KOPT-K1 (cell line): Measurements from ENCODE around the gene DUS4L.
"Not testable (repeated sequence)": the region's sequence is repeated elsewhere in the genome, so short reads cannot be mapped to it uniquely, and the experiment has no call there.

Source experiments
- H3K27ac ChIP-seq: fragments of 200-600 bp; sonication (generic); 2 replicates; pipeline ENCODE4 v1.5.1; 2016; ENCODE audit warnings: antibody characterized with exemption, mild to moderate bottlenecking, low read depth, low read length; ENCODE audit not compliant: poor library complexity, severe bottlenecking
- H3K36me3 ChIP-seq: fragments of 200-600 bp; sonication (generic); 2 replicates; pipeline ENCODE4 v1.5.1; 2017; ENCODE audit warnings: antibody characterized with exemption, mild to moderate bottlenecking, low read length, moderate library complexity; ENCODE audit not compliant: insufficient read depth
- H3K9me3 ChIP-seq: fragments of 200-600 bp; sonication (generic); 2 replicates; pipeline ENCODE4 v1.5.1; 2017; ENCODE audit warnings: antibody characterized with exemption, low read length, mild to moderate bottlenecking; ENCODE audit not compliant: insufficient read depth, poor library complexity, severe bottlenecking

Gene DUS4L, protein sequence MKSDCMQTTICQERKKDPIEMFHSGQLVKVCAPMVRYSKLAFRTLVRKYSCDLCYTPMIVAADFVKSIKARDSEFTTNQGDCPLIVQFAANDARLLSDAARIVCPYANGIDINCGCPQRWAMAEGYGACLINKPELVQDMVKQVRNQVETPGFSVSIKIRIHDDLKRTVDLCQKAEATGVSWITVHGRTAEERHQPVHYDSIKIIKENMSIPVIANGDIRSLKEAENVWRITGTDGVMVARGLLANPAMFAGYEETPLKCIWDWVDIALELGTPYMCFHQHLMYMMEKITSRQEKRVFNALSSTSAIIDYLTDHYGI

DNA sequence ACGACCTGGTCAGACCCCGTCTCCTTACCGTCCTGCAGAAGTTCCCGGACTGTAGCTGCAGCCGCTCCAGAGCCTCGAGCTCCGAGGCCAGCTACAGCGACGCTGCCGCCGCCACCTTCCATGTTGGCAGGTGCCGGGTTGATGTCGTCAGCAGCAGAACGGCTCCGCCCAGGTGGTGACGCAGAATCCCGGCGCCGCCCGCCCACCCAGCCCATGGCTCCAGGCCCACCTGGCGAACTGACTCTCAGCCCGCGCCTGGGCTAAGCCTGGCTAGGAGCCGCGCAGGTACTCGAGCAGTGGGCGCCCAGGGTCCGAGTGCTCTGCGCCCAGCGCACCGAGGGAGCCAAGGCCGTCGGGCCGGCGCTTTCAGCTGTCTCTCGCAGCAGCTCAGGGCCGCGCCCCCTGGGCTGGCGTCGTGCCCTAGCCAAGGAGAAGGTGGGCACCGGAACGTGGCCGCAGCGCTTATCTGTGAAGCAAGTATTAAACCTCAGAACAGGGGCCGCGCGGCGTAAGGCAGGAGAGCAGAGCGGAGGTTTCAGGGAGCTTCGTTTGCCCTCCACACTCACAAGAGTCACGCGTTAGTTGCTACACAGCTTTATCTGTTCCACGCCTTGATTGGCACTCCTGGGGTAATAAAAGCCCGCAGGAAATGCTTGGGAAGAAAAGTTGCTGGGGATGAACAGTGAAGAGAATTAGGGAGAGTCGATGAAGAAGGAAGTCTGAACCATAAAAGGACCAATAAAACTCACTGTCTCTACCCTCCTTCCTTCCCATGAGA is at the start of gene DUS4L, which contains the start of gene COG5:
DUS4L (plus strand) TSS at position 197 of the 778 bp plus-strand sequence. CDS start 3,100 bp downstream, outside the sequence.
COG5 (minus strand) TSS at position 146 of the 778 bp plus-strand sequence; CDS start at position 122, 24 bp downstream.
- Histone ChIP-seq H3K36me3 (peaks cover 20% of the 10 kb centered on the region), H3K9me3 (no peaks in the 10 kb centered on the region), H3K27ac (peak within 1 kb of the TSS; percentile 82)

DNA sequence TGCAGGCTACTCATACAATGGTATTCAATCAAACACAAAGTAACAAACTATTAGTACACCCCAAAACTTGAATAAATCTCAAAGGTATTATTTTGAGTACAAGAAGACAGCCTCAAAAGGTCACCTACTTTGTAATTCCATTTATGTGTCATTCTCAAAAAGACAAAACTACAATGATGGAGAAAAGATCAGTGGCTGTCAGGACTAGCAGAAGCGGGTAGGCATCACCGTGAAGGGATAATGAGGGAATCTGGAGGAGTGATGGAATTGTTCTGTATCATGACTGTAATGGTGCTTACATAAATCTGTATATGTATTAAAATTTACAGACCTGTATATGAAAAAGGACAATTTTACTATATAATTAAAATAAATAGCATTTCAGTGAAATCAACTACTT is 37.1 kb upstream of the DUS4L start:
- peaks cover 28% of the 10 kb centered on the region for H3K36me3 ChIP-seq
- H3K27ac ChIP-seq: no peak overlapping the region
- peaks cover 5% of the 10 kb centered on the region for H3K9me3 ChIP-seq

DNA sequence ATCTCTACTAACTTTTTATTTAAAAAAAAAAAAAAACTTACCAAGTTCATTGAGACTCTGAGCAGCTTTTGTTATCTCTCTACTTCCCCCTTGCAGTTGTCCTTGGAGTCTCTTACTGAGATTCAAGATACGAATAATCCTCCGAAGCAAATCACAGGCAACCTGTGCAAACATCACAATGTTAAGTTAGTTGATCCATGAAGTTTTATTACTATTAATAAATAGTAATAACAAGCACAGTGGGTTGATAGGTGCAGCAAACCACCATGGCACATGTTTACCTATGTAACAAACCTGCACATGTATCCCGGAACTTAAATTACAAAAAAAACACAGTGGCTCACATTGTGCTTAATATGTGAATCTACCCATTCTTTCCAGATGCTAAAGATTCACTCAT is 36.6 kb upstream of the DUS4L start:
- Histone ChIP-seq H3K36me3 (peaks cover 24% of the 10 kb centered on the region), H3K27ac (no peak overlapping the region), H3K9me3 (no peaks in the 10 kb centered on the region)

DNA sequence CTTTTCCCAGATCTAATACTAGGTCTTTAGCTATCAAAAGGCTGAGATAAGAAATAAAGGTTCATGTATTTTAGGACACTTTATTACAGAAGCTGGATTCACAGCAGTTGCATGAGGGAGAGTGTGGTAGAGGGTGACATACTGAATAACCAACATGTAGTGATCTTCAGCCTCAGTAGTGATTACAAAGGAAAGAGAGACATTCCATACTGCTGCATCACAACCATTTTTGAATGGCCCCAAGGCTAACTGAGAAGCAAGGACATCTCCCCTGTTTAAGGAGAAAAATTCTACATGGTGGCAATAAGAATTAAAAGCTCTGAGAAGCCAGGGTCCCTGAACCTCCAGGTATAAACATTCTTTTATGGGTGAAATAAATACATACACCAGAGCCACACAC is 35.3 kb upstream of the DUS4L start:
- H3K27ac ChIP-seq: no peak overlapping the region

DNA sequence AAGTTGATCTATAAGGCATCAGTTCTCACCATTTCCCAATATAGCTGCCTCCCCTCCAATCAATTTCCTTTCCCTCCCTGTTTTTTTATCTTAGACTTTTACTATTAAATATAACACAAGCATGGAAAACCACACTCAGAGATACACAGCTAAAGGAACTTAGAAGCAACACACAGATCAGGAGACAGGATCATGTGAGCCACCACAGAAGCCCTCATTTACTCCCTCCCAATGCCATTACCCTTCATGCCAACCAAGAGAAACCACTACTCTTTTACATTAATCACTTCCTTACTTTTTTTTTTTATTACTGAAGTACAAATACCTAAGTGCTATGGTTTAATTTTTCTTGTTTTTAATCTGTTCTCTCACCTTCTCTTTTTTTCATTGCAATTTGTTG is 33.0 kb upstream of the DUS4L start:
- Histone ChIP-seq H3K27ac (no peak overlapping the region), H3K36me3 (peaks cover 13% of the 10 kb centered on the region), H3K9me3 (peaks cover 5% of the 10 kb centered on the region)

More for the DNA sequence above, 35.3 kb upstream of the DUS4L start:
- peaks cover 31% of the 10 kb centered on the region for H3K36me3 ChIP-seq
- H3K9me3 ChIP-seq: no peaks in the 10 kb centered on the region

DNA sequence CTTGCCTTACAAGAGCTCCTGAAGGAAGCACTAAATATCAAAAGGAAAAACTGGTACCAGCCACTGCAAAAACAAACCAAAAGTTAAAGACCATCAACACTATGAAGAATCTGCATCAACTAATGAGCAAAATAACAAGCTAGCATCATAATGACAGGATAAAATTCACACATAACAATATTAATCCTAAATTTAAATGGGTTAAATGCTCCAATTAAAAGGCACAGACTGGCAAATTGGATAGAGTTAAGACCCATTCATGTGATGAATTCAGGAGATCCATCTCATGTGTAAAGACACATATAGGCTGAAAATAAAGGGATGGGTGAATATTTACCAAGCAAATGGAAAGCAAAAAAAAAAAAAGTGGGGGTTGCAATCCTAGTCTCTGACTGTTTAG is 29.6 kb upstream of the DUS4L start:
- H3K9me3 ChIP-seq: peaks cover 14% of the 10 kb centered on the region
- no peak overlapping the region for H3K27ac ChIP-seq
- peaks cover 26% of the 10 kb centered on the region for H3K36me3 ChIP-seq

DNA sequence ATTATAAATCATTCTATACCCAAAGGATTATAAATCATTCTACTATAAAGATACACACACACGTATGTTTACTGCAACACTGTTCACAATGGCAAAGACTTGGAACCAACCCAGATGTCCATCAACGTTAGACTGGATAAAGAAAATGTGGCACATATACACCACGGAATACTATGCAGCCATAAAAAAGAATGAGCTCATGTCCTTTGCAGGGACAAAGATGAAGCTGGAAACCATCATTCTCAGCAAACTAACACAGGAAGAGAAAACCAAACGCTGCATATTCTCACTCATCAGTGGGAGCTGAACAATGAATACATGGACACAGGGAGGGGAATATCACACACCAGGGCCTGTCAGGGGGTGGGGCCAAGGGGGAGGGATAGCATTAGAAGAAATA is 26.5 kb upstream of the DUS4L start:
- H3K36me3 ChIP-seq: peaks cover 40% of the 10 kb centered on the region
- peaks cover 14% of the 10 kb centered on the region for H3K9me3 ChIP-seq
- not testable (repeated sequence) for H3K27ac ChIP-seq

DNA sequence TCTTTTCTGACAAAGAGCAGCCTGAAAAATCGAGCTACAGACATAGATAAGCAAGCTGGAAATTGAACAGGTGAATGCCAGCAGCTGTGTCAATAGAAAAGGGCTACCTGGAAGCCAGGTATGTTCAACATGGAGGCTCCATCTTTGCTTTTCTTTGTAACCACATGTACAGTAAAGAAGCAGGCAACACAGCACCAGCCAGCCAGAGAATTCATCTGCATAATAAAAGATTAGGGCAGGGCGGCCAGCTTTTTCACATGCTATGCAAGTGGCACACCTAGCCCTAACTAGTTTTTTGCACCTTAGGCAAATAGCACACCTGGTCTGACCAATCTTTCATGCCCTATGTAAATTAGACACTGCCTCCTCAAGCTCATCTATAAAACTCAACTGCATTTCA is 25.8 kb upstream of the DUS4L start:
- Histone ChIP-seq H3K9me3 (peaks cover 14% of the 10 kb centered on the region), H3K27ac (no peak overlapping the region), H3K36me3 (peaks cover 44% of the 10 kb centered on the region)

DNA sequence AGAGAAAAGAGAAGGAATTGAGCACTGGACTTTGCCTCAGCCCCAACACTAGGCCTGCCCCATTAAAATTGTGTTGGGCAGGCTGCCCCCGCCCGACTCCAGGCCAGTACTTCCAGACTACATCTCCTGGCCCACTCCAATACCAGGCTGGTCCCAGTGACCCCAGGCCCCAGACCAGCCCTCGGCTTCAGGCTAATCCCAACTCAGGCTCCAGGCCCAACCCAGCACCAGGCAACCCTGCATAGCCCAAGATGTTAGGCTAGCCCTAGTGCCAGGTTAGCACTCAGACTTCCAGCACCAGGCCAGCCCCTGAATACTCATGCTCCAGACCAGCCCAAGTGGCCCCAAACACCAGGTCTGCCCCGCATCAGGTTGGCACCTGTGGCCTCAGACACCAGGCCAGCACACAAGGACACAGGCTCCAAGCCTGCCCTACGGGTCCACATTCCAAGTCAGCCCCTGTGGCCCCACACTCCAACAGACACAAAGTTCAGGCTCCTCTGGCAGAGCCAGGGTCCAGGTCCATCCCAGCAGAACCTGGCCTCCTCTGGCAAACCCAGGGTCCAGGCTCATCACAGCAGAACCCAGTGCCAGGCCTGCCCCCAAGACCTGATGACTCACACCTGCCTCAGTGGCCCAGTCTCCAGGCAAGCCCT is 20.3 kb upstream of the DUS4L start:
- peaks cover 71% of the 10 kb centered on the region for H3K36me3 ChIP-seq
- no peak overlapping the region for H3K27ac ChIP-seq
- peaks cover 18% of the 10 kb centered on the region for H3K9me3 ChIP-seq

DNA sequence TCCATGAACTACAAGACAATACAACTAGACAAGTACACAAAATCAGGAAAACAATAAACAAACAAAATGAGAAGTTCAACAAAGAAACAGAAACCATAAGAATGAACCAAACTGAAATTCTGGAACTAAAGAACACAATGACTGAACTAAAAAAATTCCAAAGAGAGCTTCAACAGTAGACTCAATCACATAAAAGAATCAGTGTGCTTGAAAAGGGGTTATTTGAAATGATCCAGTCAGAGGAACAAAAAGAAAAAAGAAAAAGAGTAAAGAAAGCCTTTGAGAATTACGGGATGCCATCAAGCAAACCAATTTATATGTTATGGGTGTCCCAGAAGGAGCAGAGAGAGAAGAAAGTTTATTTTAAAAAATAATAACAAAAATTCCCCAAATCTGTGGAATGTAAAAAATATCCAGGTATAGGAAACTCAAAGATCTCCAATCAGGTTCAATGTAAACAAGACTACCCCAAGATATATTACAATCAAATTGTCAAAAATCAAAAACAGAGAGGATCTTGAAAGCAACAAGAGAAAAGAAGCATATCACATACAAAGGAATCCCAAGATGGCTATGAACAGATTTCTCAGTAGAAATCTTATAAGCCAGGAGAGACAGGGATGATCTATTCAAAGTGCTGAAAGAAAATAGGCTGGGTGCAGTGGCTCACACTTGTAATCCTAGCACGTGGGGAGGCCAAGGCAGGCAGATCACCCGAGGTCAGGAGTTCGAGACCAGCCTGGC is 18.8 kb upstream of the DUS4L start:
- Histone ChIP-seq H3K36me3 (peaks cover 64% of the 10 kb centered on the region), H3K9me3 (peaks cover 18% of the 10 kb centered on the region), H3K27ac (no peak overlapping the region)

DNA sequence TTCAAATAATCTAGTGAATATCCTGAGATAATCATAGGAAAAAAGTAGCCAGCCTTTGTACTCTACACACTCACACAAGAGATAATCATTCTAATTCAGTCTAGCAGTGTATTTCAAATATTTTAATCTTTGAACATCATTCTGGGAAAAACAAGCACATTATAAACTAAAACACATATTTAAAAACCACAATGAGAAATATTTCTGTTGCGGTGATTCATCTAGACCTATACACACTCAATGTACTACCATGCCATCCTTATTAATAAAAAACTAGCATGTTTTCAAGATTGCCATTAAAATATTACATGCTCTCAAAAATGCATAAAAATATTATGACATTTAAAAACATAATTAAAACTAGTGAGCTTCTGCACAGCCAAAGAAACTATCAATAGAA is 11.8 kb upstream of the DUS4L start:
- H3K36me3 ChIP-seq: peaks cover 66% of the 10 kb centered on the region
- H3K27ac ChIP-seq: no peak overlapping the region
- H3K9me3 ChIP-seq: no peaks in the 10 kb centered on the region

DNA sequence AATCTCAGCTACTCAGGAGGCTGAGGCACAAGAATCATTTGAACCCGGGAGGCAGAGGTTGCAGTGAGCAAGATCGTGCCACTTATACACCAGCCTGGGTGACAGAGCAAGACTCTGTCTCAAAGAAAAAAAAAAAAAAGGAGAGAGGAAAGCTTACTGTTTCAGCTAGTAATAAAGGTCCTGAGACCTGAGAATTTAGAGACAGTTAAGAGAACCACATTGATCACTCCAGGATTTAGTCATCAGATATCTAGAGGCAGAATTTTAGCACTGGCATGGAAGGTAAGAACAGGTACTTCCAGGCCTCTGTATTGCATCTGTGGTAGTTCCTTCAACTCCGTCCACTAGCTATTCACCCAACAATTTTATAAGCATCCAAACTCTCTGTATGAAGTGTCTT is 7.9 kb upstream of the DUS4L start:
- no peaks in the 10 kb centered on the region for H3K9me3 ChIP-seq
- no peak overlapping the region for H3K27ac ChIP-seq
- peaks cover 66% of the 10 kb centered on the region for H3K36me3 ChIP-seq

DNA sequence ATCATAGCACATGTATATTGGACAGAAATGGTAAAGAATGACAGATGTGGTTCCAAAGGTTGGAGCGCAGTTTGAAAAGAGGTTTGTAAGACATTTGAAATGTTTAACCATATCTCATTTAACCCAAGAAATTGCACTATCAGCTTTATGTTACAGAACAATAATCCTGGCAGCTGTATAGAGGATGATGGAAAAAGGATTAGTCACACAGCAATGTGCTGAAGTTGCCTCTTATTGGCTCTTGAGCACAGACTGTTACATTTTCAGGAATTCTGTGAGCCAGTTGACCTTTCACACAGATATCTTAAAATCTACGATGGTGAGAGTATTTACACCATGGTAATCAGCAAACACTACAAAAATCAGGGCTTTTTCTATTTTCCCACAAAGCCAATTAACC is 3.9 kb upstream of the DUS4L start:
- Histone ChIP-seq H3K36me3 (peaks cover 34% of the 10 kb centered on the region), H3K9me3 (no peaks in the 10 kb centered on the region)

DNA sequence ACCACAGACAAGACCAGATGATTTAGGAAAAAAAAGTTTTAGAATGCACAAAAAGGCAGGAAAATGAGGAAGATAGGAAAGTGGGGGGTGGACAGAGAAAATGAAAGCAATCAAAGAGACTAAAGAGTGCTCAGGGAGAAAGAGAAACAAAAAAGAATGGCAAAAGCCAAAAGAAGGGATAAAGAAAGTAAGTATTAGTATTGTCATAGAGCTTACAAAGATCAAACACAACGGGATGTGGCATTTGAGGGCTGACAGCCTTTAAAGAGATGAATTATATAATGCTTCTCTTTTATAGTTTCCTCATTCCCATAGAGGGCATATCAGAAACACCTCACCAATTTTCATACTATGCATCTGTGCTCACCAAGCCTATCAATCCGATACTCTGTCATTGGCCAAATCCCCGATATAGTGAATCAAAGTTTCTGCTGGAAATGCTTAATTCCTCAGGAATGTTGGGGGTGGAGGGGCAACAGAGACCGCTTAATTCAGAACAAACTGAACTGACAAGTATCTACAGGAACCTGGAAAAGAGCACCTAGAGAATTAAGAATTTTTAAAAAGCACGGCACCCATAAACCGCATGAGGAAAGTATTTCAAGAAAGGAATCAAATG is 2.8 kb upstream of the DUS4L start:
- no peaks in the 10 kb centered on the region for H3K9me3 ChIP-seq
- H3K36me3 ChIP-seq: peaks cover 23% of the 10 kb centered on the region
- no peak overlapping the region for H3K27ac ChIP-seq

More for the DNA sequence above, 3.9 kb upstream of the DUS4L start:
- H3K27ac ChIP-seq: no peak overlapping the region
